Suppressor macrophage treated with lipopolysaccharide for 1 hour (primary cell): ENCODE measurements around the gene APOOL.
"Not testable (repeated sequence)": the region's sequence is repeated elsewhere in the genome, so short reads cannot be mapped to it uniquely, and the experiment has no call there.

ENCODE experiments used
- DNase-seq, 3 donors: peaks; one replicate each; pipeline ENCODE4 v3.0.0-alpha.2; 2020 to 2022

APOOL gene

GRCh38 chrX:85003655-85004244, at the start of gene APOOL:
APOOL (plus strand) TSS chrX:85003877; CDS start chrX:85003913, 36 bp downstream.
- DNase-seq, result peak; percentile 86 to 90 (median 87)

- no peak for DNase-seq
These were observed 47.4 kb upstream of the APOOL start for GRCh38 chrX:84956304-84956703.

GRCh38 chrX:84974803-84975202, 28.9 kb upstream of the APOOL start:
- DNase-seq, result no peak

GRCh38 chrX:84991739-84992138, 11.9 kb upstream of the APOOL start:
- not testable (repeated sequence) for DNase-seq

GRCh38 chrX:84993150-84993549, 10.5 kb upstream of the APOOL start:
- DNase-seq, result no peak

GRCh38 chrX:85001344-85001743, 2.3 kb upstream of the APOOL start:
- no peak for DNase-seq

GRCh38 chrX:85004255-85004654, 578 bp downstream of the APOOL start:
- DNase-seq, result peak in 2 of 3 donors; percentile 1 to 8

GRCh38 chrX:85012098-85012497, 8.4 kb downstream of the APOOL start:
- DNase-seq, result no peak

- DNase-seq, result not testable (repeated sequence)
These were observed 11.7 kb downstream of the APOOL start for GRCh38 chrX:85015351-85015750.

GRCh38 chrX:85017721-85018120, 14.0 kb downstream of the APOOL start:
- DNase-seq, result no peak

- no peak for DNase-seq
These were observed 14.8 kb downstream of the APOOL start for GRCh38 chrX:85018471-85018870.

- no peak for DNase-seq
These were observed 16.5 kb downstream of the APOOL start for GRCh38 chrX:85020216-85020615.

GRCh38 chrX:85024044-85024443, 20.4 kb downstream of the APOOL start:
- DNase-seq, result no peak

- DNase-seq, result no peak
These were observed 20.9 kb downstream of the APOOL start for GRCh38 chrX:85024562-85024961.

GRCh38 chrX:85026170-85026569, 22.5 kb downstream of the APOOL start:
- no peak for DNase-seq

- no peak for DNase-seq
These were observed 25.4 kb downstream of the APOOL start for GRCh38 chrX:85029043-85029442.

- DNase-seq, result no peak
These were observed 27.8 kb downstream of the APOOL start for GRCh38 chrX:85031505-85031904.

GRCh38 chrX:85037114-85037513, 33.4 kb downstream of the APOOL start:
- DNase-seq, result peak in 1 of 3 donors; percentile 1

- no peak for DNase-seq
These were observed 48.0 kb downstream of the APOOL start for GRCh38 chrX:85051627-85052026.

GRCh38 chrX:85052205-85052604, 48.5 kb downstream of the APOOL start:
- no peak for DNase-seq

- DNase-seq, result peak; percentile 19 to 45 (median 35)
These were observed 49.1 kb downstream of the APOOL start for GRCh38 chrX:85052636-85053343.

- no peak for DNase-seq
These were observed 62.0 kb downstream of the APOOL start for GRCh38 chrX:85065512-85066198.

GRCh38 chrX:85077247-85077646, 73.6 kb downstream of the APOOL start:
- DNase-seq, result not testable (repeated sequence)
